ENCODE results near the gene SF3A1. TPM values are rescaled to one million over a fixed set of nuclear protein-coding genes. Genes with fewer than 3 reads are reported as not detected.

Gene SF3A1
- total RNA-seq, 4 donors from 2014 or later: 52.8 to 193 (median 135) TPM

- Histone ChIP-seq H3K4me3 (replicated peaks in 1 of 3) (no peak overlapping the region), H3K4me1 (no peaks in the 10 kb centered on the region), H3K9me3 (no peaks in the 10 kb centered on the region), H3K27ac (no peak overlapping the region), H3K36me3 (no peaks in the 10 kb centered on the region), H3K27me3 (no peaks in the 10 kb centered on the region)
- WGBS, 2 donors: 88 to 91% methylated on average over 11 to 13 of the region's 13 CpGs
- intact Hi-C loops (cut with DNase I): no loop called here
- TF ChIP-seq CTCF (IDR thresholded peaks at IDR 0.05) (no peak), POLR2A (IDR thresholded peaks at IDR 0.05) (no peak)
- no peak for DNase-seq
Observed at GRCh38 chr22:30375312-30375849, 18.7 kb upstream of the SF3A1 start.

GRCh38 chr22:30373331-30374325 lies 16.9 kb upstream of the SF3A1 start:
- Histone ChIP-seq H3K4me1 (no peaks in the 10 kb centered on the region), H3K9me3 (no peaks in the 10 kb centered on the region), H3K36me3 (no peaks in the 10 kb centered on the region), H3K27ac (no peak overlapping the region), H3K4me3 (replicated peaks in 1 of 3) (no peak overlapping the region), H3K27me3 (no peaks in the 10 kb centered on the region)
- WGBS, 2 donors: 66 to 72% methylated on average over 9 to 23 of the region's 33 CpGs
- peak in 1 of 2 donors; percentile 40 for DNase-seq
- TF ChIP-seq CTCF (IDR thresholded peaks at IDR 0.05) (no peak), POLR2A (IDR thresholded peaks at IDR 0.05) (no peak)
- intact Hi-C loops (cut with DNase I): no loop called here

DNA sequence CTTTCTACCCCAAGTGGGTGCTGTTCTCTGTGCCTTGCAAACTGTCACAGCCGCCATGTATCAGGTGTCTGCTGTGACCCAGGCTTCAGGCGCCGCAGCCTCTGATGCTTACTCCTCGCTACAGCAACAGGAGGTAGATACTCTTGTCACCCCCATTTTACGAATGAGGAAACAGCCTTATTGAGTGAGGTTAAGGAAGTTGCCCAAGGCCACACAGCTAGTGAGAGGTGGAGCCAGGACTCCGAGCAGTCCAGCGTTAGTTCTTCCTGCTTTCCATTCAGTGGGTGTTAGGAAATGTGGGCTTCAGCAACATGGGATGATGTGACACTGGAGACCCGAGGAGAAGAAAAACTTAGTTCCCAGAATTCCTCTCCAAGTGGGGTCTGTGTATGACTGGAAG lies 16.2 kb upstream of the SF3A1 start:
- TF ChIP-seq POLR2A (IDR thresholded peaks at IDR 0.05): no peak
- no peak for TF ChIP-seq CTCF (IDR thresholded peaks at IDR 0.05)
- WGBS, 2 donors: 62 to 66% methylated on average over 7 to 8 of the region's 8 CpGs
- Histone ChIP-seq H3K27ac (no peak overlapping the region), H3K9me3 (no peaks in the 10 kb centered on the region), H3K36me3 (no peaks in the 10 kb centered on the region), H3K4me1 (no peaks in the 10 kb centered on the region), H3K4me3 (replicated peaks in 1 of 3) (no peak overlapping the region), H3K27me3 (no peaks in the 10 kb centered on the region)
- DNase-seq: no peak
- intact Hi-C loops (cut with DNase I): no loop called here

GRCh38 chr22:30371981-30372380 lies 15.3 kb upstream of the SF3A1 start:
- H3K4me1 ChIP-seq: no peaks in the 10 kb centered on the region
- H3K9me3 ChIP-seq: no peaks in the 10 kb centered on the region

More at GRCh38 chr22:30371981-30372380, 15.3 kb upstream of the SF3A1 start:
- H3K27me3 ChIP-seq: no peaks in the 10 kb centered on the region
- no peak overlapping the region for H3K27ac ChIP-seq
- TF ChIP-seq POLR2A (IDR thresholded peaks at IDR 0.05) (no peak), CTCF (IDR thresholded peaks at IDR 0.05) (no peak)
- H3K36me3 ChIP-seq: no peaks in the 10 kb centered on the region
- intact Hi-C loops (cut with DNase I): no loop called here
- H3K4me3 ChIP-seq (replicated peaks in 1 of 3): no peak overlapping the region
- DNase-seq: no peak
- 84 to 90% methylated on average over 9 to 13 of the region's 13 CpGs for WGBS, 2 donors
